Colonic mucosa (tissue), 4 donors: ENCODE measurements around the gene ATG4C. TPM values are rescaled to one million over a fixed set of nuclear protein-coding genes. Genes with fewer than 3 reads are reported as not detected.

ENCODE experiments used
- DNase-seq: peaks from one replicate; pipeline ENCODE4 v3.0.0-alpha.2; 2020
- H3K27ac ChIP-seq: fragments of 200-600 bp; one replicate; pipeline ENCODE4 v1.8.0; 2021
- H3K27me3 ChIP-seq: fragments of 200-600 bp; one replicate; pipeline ENCODE4 v1.8.0; 2021
- H3K36me3 ChIP-seq: fragments of 200-600 bp; one replicate; pipeline ENCODE4 v1.8.0; 2021
- H3K4me1 ChIP-seq: fragments of 200-600 bp; one replicate; pipeline ENCODE4 v1.8.0; 2021; ENCODE audit warnings: mild to moderate bottlenecking
- H3K4me3 ChIP-seq: fragments of 200-600 bp; one replicate; pipeline ENCODE4 v1.8.0; 2021
- H3K9ac ChIP-seq, 2 donors: one replicate each; pipeline ENCODE4 v1.7.0; 2013; ENCODE audit warnings: control low read depth in 2 of 2, low read depth in 2 of 2, low read length in 2 of 2
- H3K9me3 ChIP-seq: fragments of 200-600 bp; one replicate; pipeline ENCODE4 v1.8.0; 2021
- CTCF ChIP-seq: fragments of 200-600 bp; IDR thresholded peaks from one replicate; pipeline ENCODE4 v1.8.0; 2022; ENCODE audit warnings: antibody characterized with exemption, mild to moderate bottlenecking
- intact Hi-C: fragments of 100-400 bp; cut with DNase I; formaldehyde crosslinking; loops from one replicate; pipeline ENCODE4 v1.14.1; 2022
- total RNA-seq, 2 donors: library from RNA; stranded (reverse); fragmentation: NEBNext Ultra II Directional in 1 of 2; extraction: Animal tissue kit (Norgen Biotek cat#: 25700) in 1 of 2; gene quantifications; one replicate each; pipeline ENCODE4 v1.2.1, GENCODE V29; 2021
- donor health status: healthy.
- donor health status: DM: no; HTN: no; CAD: no.
- donor health status: DM: no; HTN: no; CAD: no.

Gene ATG4C
- total RNA-seq, 2 donors from 2014 or later, result 9.5 to 12.4 TPM

GRCh38 chr1:62796221-62796620, 12.3 kb downstream of the ATG4C start:
- no peaks in the 10 kb centered on the region for H3K4me1 ChIP-seq
- no peaks in the 10 kb centered on the region for H3K9me3 ChIP-seq
- no peak for DNase-seq
- intact Hi-C loops, result no loop called here
- H3K4me3 ChIP-seq, result no peak overlapping the region
- no peak overlapping the region for H3K9ac ChIP-seq
- no peaks in the 10 kb centered on the region for H3K36me3 ChIP-seq
- no peak for TF ChIP-seq CTCF
- no peak overlapping the region for H3K27ac ChIP-seq
- no peaks in the 10 kb centered on the region for H3K27me3 ChIP-seq

DNA sequence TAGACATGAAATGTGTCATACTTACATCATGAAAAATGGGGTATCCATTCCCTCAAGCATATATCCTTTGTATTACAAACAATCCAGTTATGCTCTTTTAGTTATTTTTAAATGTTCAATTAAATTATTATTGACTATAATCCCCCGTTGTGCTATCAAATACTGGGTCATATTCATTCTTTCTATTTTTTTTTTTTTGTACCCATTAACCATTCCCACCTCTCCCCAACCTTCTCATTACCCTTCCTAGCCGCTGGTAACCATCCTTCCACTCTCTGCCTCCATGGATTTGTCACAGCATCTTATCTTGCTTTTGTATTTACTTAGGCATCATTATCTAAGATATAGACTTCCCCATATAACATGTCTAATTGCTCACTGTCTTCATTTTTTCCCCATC, 15.8 kb downstream of the ATG4C start:
- Histone ChIP-seq H3K9ac (no peak overlapping the region), H3K36me3 (no peaks in the 10 kb centered on the region), H3K9me3 (no peaks in the 10 kb centered on the region), H3K27me3 (no peaks in the 10 kb centered on the region), H3K4me1 (no peaks in the 10 kb centered on the region), H3K4me3 (no peak overlapping the region), H3K27ac (no peak overlapping the region)
- TF ChIP-seq CTCF, result no peak
- intact Hi-C loops, result no loop called here
- DNase-seq, result no peak

GRCh38 chr1:62800281-62800680, 16.3 kb downstream of the ATG4C start:
- no peak overlapping the region for H3K27ac ChIP-seq
- TF ChIP-seq CTCF, result no peak
- DNase-seq, result no peak

DNA sequence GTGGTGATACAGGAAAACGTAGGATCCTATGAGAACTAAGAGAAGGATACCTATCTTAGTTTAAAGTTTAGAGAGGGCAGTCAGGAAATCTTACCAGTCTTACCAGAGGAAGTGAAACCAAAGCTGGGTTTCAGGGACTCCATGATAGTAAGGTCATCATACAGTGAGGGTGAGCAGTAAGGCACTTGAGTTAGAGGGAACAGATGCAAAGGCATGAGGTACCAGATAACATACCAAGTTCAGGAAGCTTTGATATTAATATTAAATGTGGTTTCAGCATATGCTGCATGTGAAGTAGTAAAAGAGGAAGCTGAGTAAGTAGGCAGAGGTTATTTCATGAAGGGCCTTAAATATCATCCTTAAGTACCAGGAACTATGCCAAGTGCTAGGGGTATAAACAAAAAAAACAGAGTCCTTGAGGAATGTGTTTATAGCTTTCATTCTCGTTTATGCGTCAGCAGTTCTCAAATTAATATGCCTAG, 16.9 kb downstream of the ATG4C start:
- DNase-seq, result no peak
- no peak overlapping the region for H3K9ac ChIP-seq
- no peaks in the 10 kb centered on the region for H3K9me3 ChIP-seq
- intact Hi-C loops, result no loop called here
- no peak overlapping the region for H3K27ac ChIP-seq
- H3K36me3 ChIP-seq, result no peaks in the 10 kb centered on the region
- H3K4me3 ChIP-seq, result no peak overlapping the region
- no peaks in the 10 kb centered on the region for H3K4me1 ChIP-seq
- TF ChIP-seq CTCF, result no peak
- no peaks in the 10 kb centered on the region for H3K27me3 ChIP-seq

More at GRCh38 chr1:62800281-62800680, 16.3 kb downstream of the ATG4C start:
- H3K9ac ChIP-seq, result no peak overlapping the region
- H3K27me3 ChIP-seq, result no peaks in the 10 kb centered on the region
- no peaks in the 10 kb centered on the region for H3K9me3 ChIP-seq
- H3K4me1 ChIP-seq, result no peaks in the 10 kb centered on the region
- no peaks in the 10 kb centered on the region for H3K36me3 ChIP-seq
- intact Hi-C loops, result no loop called here
- no peak overlapping the region for H3K4me3 ChIP-seq

GRCh38 chr1:62809788-62810187, 25.9 kb downstream of the ATG4C start:
- intact Hi-C loops, result no loop called here
- Histone ChIP-seq H3K9ac (no peak overlapping the region), H3K27ac (no peak overlapping the region), H3K4me1 (no peaks in the 10 kb centered on the region), H3K36me3 (no peaks in the 10 kb centered on the region), H3K27me3 (no peaks in the 10 kb centered on the region), H3K4me3 (no peak overlapping the region), H3K9me3 (no peaks in the 10 kb centered on the region)
- no peak for TF ChIP-seq CTCF
- DNase-seq, result no peak
